Astrocyte of the hippocampus (primary cell): ENCODE results near the gene PLCB1.
"Not testable (repeated sequence)": the region's sequence is repeated elsewhere in the genome, so short reads cannot be mapped to it uniquely, and the experiment has no call there.

Experiments
- DNase-seq: peaks from one replicate; pipeline ENCODE4 v3.0.0; 2011; ENCODE audit warnings: low read depth, low spot score

PLCB1 gene

GRCh38 chr20:8367689-8368088 lies 235.6 kb downstream of the PLCB1 start:
- no peak for DNase-seq

GRCh38 chr20:8368670-8369069 lies 236.6 kb downstream of the PLCB1 start:
- DNase-seq: no peak

GRCh38 chr20:8369311-8369710 lies 237.2 kb downstream of the PLCB1 start:
- no peak for DNase-seq

- DNase-seq: no peak
Measured at GRCh38 chr20:8370774-8371173, 238.7 kb downstream of the PLCB1 start.

- DNase-seq: no peak
Measured at GRCh38 chr20:8372824-8373380, 240.8 kb downstream of the PLCB1 start.

- no peak for DNase-seq
Measured at GRCh38 chr20:8373579-8373978, 241.5 kb downstream of the PLCB1 start.

- peak; percentile 67 for DNase-seq
Measured at GRCh38 chr20:8375898-8376297, 243.8 kb downstream of the PLCB1 start.

GRCh38 chr20:8376940-8377339 lies 244.9 kb downstream of the PLCB1 start:
- no peak for DNase-seq

GRCh38 chr20:8379125-8379524 lies 247.1 kb downstream of the PLCB1 start:
- DNase-seq: not testable (repeated sequence)

GRCh38 chr20:8385247-8385646 lies 253.2 kb downstream of the PLCB1 start:
- peak; percentile 28 for DNase-seq

- no peak for DNase-seq
Measured at GRCh38 chr20:8386991-8387390, 254.9 kb downstream of the PLCB1 start.

- DNase-seq: peak; percentile 37
Measured at GRCh38 chr20:8388141-8388540, 256.1 kb downstream of the PLCB1 start.

GRCh38 chr20:8388707-8389106 lies 256.6 kb downstream of the PLCB1 start:
- peak; percentile 48 for DNase-seq

GRCh38 chr20:8389381-8390036 lies 257.4 kb downstream of the PLCB1 start:
- peak; percentile 65 for DNase-seq

GRCh38 chr20:8390037-8390433 lies 258.0 kb downstream of the PLCB1 start:
- peak; percentile 22 for DNase-seq

GRCh38 chr20:8390500-8390899 lies 258.4 kb downstream of the PLCB1 start:
- no peak for DNase-seq

- no peak for DNase-seq
Measured at GRCh38 chr20:8393381-8393780, 261.3 kb downstream of the PLCB1 start.

- DNase-seq: no peak
Measured at GRCh38 chr20:8394308-8394945, 262.4 kb downstream of the PLCB1 start.

- DNase-seq: no peak
Measured at GRCh38 chr20:8395956-8396355, 263.9 kb downstream of the PLCB1 start.

GRCh38 chr20:8398263-8399051 lies 266.4 kb downstream of the PLCB1 start:
- DNase-seq: no peak

GRCh38 chr20:8399947-8400346 lies 267.9 kb downstream of the PLCB1 start:
- DNase-seq: no peak

- DNase-seq: no peak
Measured at GRCh38 chr20:8400486-8400885, 268.4 kb downstream of the PLCB1 start.
